Measurements from ENCODE around the gene IMPA2. TPM values are rescaled to one million over a fixed set of nuclear protein-coding genes. Genes with fewer than 3 reads are reported as not detected.
A peak's percentile ranks its signal among the peaks of the same experiment; 100 is the strongest.

IMPA2 gene
- total and polyA plus RNA-seq, 2 of the 13 experiments (the other 11 are each of a cell fraction or from before 2014, with no cell fraction given), result 37.8 to 71.8 TPM

DNA sequence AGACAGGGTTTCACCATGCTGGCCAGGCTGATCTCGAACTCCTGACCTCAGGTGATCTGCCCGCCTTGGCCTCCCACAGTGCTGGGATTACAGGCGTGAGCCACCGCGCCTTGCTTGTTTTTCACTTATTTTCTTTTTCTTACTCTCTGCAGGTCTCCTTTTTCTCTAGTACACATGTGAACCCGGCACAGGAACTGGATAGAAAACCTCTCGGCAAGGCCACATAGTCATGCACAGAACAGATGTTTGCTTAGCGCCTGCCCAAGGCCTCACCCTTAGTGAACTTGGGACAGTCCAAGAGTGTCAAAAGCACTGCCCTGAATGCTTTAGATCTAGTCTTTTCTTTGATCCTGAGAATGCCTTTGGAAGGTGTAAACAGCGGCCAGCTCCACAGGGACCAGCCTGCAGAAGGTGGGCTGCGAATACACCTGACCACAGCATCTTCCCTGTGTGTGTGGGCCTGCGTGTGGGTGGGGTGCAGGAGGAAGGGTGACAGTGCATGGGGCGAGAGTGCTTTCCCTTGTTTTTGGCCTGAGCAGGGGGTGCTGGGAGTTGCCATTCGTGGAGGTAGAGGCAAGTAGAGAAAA lies 27.0 kb downstream of the IMPA2 start (continued):
- TF ChIP-seq, protein P1, sequence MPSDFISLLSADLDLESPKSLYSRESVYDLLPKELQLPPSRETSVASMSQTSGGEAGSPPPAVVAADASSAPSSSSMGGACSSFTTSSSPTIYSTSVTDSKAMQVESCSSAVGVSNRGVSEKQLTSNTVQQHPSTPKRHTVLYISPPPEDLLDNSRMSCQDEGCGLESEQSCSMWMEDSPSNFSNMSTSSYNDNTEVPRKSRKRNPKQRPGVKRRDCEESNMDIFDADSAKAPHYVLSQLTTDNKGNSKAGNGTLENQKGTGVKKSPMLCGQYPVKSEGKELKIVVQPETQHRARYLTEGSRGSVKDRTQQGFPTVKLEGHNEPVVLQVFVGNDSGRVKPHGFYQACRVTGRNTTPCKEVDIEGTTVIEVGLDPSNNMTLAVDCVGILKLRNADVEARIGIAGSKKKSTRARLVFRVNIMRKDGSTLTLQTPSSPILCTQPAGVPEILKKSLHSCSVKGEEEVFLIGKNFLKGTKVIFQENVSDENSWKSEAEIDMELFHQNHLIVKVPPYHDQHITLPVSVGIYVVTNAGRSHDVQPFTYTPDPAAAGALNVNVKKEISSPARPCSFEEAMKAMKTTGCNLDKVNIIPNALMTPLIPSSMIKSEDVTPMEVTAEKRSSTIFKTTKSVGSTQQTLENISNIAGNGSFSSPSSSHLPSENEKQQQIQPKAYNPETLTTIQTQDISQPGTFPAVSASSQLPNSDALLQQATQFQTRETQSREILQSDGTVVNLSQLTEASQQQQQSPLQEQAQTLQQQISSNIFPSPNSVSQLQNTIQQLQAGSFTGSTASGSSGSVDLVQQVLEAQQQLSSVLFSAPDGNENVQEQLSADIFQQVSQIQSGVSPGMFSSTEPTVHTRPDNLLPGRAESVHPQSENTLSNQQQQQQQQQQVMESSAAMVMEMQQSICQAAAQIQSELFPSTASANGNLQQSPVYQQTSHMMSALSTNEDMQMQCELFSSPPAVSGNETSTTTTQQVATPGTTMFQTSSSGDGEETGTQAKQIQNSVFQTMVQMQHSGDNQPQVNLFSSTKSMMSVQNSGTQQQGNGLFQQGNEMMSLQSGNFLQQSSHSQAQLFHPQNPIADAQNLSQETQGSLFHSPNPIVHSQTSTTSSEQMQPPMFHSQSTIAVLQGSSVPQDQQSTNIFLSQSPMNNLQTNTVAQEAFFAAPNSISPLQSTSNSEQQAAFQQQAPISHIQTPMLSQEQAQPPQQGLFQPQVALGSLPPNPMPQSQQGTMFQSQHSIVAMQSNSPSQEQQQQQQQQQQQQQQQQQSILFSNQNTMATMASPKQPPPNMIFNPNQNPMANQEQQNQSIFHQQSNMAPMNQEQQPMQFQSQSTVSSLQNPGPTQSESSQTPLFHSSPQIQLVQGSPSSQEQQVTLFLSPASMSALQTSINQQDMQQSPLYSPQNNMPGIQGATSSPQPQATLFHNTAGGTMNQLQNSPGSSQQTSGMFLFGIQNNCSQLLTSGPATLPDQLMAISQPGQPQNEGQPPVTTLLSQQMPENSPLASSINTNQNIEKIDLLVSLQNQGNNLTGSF (CRISPR knock-in tag; IDR thresholded peaks at IDR 0.05), result no peak
- TF ChIP-seq, protein P2, sequence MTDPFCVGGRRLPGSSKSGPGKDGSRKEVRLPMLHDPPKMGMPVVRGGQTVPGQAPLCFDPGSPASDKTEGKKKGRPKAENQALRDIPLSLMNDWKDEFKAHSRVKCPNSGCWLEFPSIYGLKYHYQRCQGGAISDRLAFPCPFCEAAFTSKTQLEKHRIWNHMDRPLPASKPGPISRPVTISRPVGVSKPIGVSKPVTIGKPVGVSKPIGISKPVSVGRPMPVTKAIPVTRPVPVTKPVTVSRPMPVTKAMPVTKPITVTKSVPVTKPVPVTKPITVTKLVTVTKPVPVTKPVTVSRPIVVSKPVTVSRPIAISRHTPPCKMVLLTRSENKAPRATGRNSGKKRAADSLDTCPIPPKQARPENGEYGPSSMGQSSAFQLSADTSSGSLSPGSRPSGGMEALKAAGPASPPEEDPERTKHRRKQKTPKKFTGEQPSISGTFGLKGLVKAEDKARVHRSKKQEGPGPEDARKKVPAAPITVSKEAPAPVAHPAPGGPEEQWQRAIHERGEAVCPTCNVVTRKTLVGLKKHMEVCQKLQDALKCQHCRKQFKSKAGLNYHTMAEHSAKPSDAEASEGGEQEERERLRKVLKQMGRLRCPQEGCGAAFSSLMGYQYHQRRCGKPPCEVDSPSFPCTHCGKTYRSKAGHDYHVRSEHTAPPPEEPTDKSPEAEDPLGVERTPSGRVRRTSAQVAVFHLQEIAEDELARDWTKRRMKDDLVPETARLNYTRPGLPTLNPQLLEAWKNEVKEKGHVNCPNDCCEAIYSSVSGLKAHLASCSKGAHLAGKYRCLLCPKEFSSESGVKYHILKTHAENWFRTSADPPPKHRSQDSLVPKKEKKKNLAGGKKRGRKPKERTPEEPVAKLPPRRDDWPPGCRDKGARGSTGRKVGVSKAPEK (CRISPR knock-in tag; IDR thresholded peaks at IDR 0.05; ENCODE audit: borderline replicate concordance), result peak; percentile 84; the same call in 1 of the 2 replicates
- TF ChIP-seq FOXK1 (CRISPR knock-in tag; IDR thresholded peaks at IDR 0.05; ENCODE audit: borderline replicate concordance, low read depth) (peak; percentile 86), CENPT (CRISPR knock-in tag; IDR thresholded peaks at IDR 0.05; ENCODE audit: low read depth) (no peak), ZFP1 (CRISPR knock-in tag; IDR thresholded peaks at IDR 0.05) (peak; percentile 52; the same call in 1 of the 2 replicates), GTF3A (CRISPR knock-in tag; conservative IDR thresholded peaks at IDR 0.05) (no peak), REXO4 (CRISPR knock-in tag; IDR thresholded peaks at IDR 0.05; ENCODE audit: borderline replicate concordance) (no peak), ZEB1 (IDR thresholded peaks at IDR 0.05; ENCODE audit: insufficient replicate concordance, low read depth) (peak; percentile 65), ZSCAN30 (CRISPR knock-in tag; IDR thresholded peaks at IDR 0.05) (no peak), XBP1 (CRISPR knock-in tag; IDR thresholded peaks at IDR 0.05) (no peak)
- TF ChIP-seq, protein P3, sequence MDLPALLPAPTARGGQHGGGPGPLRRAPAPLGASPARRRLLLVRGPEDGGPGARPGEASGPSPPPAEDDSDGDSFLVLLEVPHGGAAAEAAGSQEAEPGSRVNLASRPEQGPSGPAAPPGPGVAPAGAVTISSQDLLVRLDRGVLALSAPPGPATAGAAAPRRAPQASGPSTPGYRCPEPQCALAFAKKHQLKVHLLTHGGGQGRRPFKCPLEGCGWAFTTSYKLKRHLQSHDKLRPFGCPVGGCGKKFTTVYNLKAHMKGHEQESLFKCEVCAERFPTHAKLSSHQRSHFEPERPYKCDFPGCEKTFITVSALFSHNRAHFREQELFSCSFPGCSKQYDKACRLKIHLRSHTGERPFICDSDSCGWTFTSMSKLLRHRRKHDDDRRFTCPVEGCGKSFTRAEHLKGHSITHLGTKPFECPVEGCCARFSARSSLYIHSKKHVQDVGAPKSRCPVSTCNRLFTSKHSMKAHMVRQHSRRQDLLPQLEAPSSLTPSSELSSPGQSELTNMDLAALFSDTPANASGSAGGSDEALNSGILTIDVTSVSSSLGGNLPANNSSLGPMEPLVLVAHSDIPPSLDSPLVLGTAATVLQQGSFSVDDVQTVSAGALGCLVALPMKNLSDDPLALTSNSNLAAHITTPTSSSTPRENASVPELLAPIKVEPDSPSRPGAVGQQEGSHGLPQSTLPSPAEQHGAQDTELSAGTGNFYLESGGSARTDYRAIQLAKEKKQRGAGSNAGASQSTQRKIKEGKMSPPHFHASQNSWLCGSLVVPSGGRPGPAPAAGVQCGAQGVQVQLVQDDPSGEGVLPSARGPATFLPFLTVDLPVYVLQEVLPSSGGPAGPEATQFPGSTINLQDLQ (CRISPR knock-in tag; IDR thresholded peaks at IDR 0.05), result peak; percentile 76; the same call in 1 of the 2 replicates
- TF ChIP-seq, protein P4, sequence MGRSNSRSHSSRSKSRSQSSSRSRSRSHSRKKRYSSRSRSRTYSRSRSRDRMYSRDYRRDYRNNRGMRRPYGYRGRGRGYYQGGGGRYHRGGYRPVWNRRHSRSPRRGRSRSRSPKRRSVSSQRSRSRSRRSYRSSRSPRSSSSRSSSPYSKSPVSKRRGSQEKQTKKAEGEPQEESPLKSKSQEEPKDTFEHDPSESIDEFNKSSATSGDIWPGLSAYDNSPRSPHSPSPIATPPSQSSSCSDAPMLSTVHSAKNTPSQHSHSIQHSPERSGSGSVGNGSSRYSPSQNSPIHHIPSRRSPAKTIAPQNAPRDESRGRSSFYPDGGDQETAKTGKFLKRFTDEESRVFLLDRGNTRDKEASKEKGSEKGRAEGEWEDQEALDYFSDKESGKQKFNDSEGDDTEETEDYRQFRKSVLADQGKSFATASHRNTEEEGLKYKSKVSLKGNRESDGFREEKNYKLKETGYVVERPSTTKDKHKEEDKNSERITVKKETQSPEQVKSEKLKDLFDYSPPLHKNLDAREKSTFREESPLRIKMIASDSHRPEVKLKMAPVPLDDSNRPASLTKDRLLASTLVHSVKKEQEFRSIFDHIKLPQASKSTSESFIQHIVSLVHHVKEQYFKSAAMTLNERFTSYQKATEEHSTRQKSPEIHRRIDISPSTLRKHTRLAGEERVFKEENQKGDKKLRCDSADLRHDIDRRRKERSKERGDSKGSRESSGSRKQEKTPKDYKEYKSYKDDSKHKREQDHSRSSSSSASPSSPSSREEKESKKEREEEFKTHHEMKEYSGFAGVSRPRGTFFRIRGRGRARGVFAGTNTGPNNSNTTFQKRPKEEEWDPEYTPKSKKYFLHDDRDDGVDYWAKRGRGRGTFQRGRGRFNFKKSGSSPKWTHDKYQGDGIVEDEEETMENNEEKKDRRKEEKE (IDR thresholded peaks at IDR 0.05), result no peak
- TF ChIP-seq, protein P5, sequence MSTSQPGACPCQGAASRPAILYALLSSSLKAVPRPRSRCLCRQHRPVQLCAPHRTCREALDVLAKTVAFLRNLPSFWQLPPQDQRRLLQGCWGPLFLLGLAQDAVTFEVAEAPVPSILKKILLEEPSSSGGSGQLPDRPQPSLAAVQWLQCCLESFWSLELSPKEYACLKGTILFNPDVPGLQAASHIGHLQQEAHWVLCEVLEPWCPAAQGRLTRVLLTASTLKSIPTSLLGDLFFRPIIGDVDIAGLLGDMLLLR (CRISPR knock-in tag; IDR thresholded peaks at IDR 0.05), result peak; percentile 49; the same call in 1 of the 2 replicates

Data from HepG2 (cell line).